Measurements from ENCODE around the gene NOC4L.

DNA sequence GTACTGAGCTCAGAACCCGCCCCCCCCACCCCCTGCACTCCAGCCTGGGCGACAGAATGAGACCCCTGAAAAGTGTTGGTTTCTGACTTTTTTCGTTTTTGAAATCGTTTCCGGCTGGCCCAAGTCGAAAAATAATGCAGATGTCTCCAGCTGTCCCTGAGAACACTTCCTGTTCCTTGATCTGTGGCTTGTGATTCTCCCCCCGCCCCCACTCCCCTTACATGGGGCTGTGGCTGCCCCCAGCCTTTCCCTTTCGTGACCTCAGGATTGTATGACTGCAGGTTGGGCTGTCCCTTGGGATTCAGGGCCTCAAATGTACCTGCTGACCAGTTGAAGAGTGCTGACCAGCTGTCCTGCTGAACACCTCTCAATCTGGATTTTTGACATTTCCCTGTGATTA lies 34.1 kb downstream of the NOC4L start:
- TF ChIP-seq CTCF (IDR thresholded peaks at IDR 0.05; ENCODE audit: insufficient read depth, low read depth, low read length) (no peak), EZH2 (IDR thresholded peaks at IDR 0.05; ENCODE audit: insufficient read depth, low read length) (no peak)
